PFSK-1 (cell line): ENCODE measurements around the gene RMDN3.

Experiments used
- SIN3A ChIP-seq: IDR thresholded peaks from 2 replicates; pipeline ENCODE4 v1.6.1; 2012; ENCODE audit warnings: mild to moderate bottlenecking, low read length, moderate library complexity, borderline replicate concordance; ENCODE audit not compliant: insufficient read depth
- TAF1 ChIP-seq: IDR thresholded peaks from 2 replicates; pipeline ENCODE4 v1.6.1; 2012; ENCODE audit warnings: low read length, control low read depth, borderline replicate concordance; ENCODE audit not compliant: insufficient read depth
- TF ChIP-seq, protein P1 (sequence below), 2 experiments: IDR thresholded peaks; 2 replicates each; pipeline versions ENCODE4 v1.6.1 to v1.8.0; 2011 to 2012; ENCODE audit warnings: low read depth in 2 of 2, low read length in 2 of 2, control low read depth in 1 of 2, inconsistent platforms in 1 of 2, mild to moderate bottlenecking in 1 of 2, moderate library complexity in 1 of 2; ENCODE audit not compliant: insufficient read depth in 1 of 2

DNA sequence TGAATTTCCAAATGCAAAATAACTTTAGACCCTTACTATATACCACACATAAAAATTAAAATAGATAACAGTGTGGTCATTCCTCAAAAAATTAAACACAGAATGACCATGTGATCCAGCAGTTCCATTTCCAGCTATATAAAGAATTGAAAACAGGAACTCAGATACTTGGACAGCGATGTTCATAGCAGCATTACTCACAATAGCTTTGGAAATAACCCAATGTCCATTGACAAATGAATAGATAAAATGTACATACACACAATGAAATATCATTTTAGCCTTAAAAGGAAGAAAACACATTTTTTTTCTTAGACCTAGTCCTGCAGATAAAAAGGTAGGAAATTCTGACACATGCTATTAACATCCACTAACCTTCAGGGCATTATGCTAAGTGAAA lies 33.4 kb downstream of the RMDN3 start:
- TF ChIP-seq SIN3A (no peak), TAF1 (no peak)
- TF ChIP-seq, protein P1, sequence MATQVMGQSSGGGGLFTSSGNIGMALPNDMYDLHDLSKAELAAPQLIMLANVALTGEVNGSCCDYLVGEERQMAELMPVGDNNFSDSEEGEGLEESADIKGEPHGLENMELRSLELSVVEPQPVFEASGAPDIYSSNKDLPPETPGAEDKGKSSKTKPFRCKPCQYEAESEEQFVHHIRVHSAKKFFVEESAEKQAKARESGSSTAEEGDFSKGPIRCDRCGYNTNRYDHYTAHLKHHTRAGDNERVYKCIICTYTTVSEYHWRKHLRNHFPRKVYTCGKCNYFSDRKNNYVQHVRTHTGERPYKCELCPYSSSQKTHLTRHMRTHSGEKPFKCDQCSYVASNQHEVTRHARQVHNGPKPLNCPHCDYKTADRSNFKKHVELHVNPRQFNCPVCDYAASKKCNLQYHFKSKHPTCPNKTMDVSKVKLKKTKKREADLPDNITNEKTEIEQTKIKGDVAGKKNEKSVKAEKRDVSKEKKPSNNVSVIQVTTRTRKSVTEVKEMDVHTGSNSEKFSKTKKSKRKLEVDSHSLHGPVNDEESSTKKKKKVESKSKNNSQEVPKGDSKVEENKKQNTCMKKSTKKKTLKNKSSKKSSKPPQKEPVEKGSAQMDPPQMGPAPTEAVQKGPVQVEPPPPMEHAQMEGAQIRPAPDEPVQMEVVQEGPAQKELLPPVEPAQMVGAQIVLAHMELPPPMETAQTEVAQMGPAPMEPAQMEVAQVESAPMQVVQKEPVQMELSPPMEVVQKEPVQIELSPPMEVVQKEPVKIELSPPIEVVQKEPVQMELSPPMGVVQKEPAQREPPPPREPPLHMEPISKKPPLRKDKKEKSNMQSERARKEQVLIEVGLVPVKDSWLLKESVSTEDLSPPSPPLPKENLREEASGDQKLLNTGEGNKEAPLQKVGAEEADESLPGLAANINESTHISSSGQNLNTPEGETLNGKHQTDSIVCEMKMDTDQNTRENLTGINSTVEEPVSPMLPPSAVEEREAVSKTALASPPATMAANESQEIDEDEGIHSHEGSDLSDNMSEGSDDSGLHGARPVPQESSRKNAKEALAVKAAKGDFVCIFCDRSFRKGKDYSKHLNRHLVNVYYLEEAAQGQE (IDR thresholded peaks at IDR 0.05; ENCODE audit: insufficient read depth in 1 of 2, low read depth in 2 of 2, low read length in 2 of 2) = no peak
